Amniotic stem cell (primary cell): ENCODE data around the gene EVI5.

Experiments
- DNase-seq: peaks from one replicate; lab custom pipeline; 2025; lab: John Stamatoyannopoulos, UW

Gene EVI5

DNA sequence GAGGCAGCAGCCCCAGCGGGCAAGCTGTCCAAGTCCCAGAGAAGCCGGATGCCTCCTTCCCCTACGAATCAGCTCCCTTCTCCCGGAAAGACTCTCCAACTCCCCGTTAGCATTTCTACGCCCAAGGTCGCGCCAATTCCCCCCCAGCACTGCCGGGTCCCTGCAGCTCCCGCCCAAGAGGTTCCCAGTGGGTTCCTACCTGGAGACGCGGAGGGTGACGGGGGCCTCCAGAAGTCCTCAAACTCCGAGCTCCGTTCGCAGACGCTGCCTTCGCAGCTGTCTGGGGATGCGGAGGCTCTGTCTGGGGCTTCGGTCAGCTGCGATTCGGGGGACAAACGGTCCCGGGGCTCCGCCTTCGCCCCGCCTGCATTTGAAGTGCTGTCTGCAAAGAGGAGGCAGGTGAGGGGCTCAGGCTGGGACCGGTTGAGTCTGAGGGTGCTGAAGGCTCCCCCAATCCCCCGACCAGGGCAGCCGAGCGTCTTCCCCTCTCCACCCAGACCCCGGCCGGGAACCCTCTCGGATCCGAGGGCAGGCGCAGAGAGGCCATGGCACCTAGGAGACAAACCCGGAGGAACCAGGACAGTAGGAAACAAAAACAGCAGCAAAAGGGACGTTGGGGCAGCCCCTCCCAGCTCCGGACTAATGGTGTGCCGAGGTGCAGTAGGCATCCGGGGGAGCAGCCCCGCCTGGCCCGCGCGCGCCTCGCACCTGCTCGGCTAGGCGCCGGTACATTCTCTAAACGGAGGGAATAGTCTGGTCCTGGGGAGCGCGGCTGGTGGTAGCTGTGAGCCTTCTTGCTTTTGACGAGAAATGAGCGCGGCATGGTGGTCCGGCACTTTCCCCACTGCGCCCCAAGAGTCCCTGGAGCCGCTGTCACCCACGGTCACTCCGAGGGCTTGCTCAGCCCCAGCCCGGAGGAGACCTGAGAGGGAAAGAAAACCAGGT is 302.0 kb downstream of the EVI5 start:
- DNase-seq, result no peak

DNA sequence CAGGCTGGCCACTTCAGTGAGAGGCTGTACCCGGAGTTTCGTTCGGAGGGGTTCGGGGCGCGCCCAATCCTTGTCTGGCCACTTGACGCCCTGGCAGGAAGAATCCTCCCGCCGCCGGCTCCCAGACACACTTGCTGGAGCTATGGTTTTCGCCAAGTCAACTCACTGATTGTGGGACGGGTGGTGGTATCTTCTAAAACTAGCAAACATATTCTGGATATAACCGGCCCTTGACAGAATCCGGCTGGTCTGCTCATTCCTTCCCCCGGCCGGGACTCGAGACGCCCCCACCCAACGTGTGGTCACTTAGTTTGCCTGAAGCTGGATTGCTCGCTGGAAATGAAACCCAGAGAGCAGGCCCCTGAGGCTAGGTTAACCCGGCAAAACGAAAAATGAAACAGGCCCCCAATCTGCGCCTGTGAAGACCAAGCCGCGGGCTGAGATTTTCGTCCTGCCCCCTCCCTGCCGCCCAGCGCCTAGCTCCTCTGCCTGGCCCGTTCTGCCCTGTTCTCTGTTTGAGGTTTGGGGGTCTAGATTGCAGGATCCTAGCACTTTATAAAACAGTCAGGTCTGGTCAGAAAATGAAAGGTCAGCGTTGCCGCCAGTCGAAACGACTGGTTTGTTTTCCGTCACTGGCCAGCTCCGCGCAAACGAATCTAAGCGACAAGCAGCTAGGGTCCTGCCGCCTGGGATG is 302.8 kb downstream of the EVI5 start:
- DNase-seq, result no peak

DNA sequence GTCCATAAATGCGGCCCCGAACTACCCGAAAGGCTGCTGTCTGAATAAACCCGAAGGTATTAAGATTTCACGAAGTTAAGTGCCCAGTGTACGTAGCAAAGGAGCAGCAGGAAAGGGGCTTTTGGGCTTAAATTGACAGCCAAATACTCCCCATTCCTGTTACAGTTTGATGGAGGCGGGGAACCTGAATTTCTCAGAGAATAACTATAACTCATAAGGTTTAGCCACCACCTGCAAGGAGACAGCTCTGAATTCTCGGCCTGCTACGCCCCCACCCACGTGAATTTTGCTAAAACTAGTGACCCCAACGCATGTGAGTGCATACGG is 303.3 kb downstream of the EVI5 start:
- DNase-seq, result no peak

DNA sequence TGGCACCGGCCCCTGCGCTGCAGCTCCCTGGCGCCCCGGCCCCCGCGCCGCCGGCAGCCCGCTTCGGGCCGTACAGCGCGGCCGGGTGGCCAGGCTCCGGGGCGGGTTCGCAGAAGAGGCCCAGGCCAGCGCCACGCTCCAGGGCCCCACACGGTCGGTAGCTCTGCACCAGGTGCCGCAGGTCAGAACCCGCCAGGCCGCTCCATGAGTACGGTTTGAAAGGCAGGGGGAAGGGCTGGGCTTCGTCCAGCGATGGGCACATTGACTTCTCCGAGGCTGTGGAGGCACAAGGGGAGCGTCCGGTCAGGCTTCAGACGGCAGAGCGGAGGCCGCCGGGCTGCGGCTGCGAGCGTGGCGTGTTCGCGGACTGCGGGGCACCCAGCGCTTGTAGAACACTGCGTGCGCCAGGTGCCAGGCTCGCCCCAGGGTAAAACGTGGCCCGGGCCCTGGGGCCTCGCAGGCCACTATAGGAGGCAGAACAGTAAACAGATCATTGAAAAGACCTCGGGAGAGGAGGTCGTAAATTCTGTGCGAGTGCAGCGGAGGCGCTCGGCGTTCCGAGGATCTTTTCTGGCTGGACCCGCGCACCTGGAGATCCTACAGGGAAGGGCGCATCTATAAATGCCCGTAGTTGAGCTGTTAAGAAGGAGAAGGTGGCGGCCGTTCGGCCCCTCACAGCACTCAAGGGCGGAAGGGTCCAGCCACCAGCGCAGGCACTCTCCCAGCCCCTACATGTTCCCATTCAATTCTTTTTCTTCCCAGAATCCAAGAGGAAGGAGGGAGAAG is 303.9 kb downstream of the EVI5 start:
- no peak for DNase-seq

DNA sequence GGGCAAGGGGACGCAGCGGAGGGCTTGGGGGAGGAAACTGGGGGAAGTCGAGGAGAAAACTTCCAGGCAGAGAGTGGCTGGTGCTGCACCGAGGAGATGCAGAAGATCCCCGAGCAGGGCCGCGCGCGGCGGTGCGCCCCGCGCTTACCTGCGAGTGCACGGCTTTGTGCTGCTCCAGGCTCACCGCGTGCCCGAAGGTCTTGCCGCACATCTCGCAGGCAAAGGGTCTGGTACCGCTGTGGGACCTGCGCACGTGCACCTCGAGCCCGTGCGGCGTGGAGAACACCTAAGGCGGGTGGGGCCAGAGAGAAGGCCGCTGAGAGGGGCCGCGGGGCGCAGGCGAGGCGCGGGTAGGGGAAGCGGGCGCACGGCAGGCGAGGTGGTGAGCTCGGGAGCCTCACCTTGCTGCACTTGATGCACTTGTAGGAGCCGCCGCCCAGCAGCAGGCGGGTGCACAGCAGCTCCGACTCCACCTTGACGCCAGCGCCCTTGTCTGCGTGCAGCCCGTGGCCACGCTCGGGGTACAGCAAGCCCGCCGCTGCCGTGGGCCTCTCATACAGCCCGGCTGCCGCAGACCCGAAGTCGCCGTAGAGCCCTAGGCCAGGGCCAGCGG is 304.6 kb downstream of the EVI5 start:
- no peak for DNase-seq

DNA sequence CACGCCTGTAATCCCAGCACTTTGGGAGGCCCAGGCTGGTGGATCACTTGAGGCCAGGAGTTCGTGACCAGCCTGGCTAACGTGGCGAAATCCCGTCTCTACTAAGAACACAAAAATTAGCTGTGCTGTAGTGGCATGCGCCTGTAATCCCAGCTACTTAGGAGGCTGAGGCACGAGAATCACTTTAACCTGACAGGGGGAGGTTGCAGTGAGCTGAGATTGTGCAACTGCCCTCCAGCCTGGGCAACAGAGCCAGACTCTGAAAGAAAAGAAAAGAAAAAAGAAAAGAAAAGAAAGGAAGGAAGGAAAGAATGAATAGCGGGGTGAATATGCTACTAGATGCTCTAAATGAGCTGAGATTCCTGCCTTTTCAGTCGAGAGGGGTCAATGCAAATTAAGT is 305.3 kb downstream of the EVI5 start:
- DNase-seq, result no peak

DNA sequence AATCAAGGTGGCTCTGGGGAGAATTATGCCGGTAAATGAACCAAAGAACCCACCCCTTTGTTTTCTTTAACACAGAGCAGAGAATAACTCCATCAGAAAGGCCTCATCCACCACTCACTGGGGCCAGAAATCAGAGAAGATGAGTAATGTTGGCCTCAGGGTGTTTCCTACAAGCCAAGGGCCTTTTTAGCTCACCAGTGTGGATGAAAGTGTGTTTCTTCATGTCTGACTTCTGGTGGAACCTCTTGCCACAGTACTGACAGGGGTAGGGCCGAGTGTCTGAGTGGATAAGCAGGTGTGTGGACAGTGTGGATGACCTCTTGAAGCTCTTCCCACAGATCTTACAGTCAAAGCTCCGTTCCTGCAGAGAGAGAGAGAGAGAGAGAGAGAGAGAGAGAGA is 306.5 kb downstream of the EVI5 start:
- DNase-seq, result no peak

DNA sequence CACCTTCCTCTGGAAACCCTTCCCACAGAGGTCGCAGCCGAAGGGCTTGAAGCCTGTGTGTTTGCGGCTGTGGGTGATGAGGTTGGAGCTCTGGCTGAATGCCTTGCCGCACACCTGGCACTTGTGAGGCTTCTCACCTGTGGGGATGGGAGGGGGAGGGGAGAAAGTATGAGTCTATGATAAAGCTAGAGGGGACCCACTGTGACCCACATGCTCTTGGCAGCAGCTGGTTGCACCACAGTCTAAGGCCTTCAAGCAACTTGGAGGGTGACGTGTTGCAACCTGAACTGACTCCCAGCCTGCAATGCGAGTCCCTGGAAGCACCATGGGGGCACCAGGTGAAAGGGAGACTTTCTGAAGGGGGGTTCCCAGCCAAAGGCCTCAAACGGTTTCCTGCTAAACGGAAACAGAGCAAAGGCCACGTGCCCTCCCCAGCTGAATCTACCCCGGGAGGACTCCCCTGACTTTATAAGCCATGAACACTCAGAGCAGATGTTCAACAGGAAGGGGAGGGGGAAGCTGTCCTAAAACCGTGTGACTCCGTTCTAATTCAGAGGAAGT is 308.8 kb downstream of the EVI5 start:
- no peak for DNase-seq

DNA sequence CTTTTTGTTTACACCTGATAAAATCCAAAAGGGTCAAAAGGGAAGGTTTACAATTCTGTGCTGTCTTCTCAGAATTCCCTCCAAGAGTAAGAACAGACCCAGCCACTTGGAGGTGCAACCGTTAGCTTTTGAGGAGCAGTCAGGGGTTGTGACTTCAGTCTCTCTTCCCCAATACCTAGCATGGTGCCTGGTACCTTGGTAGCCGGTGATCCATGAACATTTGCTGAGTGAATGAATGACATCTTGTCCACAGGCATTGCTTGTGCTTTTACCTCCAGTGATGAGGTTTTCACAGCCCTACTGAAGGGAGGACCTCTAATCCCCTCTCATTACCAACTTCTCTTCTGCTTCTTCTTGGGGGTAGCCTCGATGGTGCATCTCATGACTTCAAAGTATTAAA is 309.9 kb downstream of the EVI5 start:
- no peak for DNase-seq

DNA sequence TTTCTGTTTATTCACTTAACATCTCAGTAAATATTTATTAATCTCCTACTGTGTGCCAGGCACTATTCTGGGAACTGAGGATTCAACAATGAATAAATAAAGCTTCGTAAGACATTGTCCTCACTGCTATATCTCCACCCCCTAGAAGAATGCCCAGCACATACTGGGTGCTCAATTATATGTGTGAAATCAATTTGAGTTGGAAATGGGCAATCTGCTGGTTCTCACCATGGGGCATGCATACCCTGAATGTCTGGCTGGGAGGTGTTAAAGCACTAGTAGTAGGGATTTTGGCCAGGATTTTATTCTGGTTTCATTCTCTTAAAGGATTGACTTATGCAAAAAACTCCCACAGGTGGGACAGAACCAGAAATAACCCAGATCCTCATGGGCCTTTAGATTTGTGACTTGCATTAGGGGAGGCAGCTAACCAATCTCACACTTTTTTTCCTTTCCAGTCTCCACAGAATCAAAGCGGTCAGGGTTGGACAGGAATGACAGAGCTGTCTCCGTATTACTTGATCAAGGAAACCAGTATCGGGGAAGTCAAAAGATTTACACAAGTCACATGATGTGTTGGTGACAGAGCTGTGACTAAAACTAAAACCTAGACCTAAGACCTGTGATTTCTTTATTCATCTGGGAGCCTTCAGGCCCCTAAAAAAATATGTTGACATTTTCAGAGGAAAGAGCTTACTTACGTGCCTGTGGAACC is 311.0 kb downstream of the EVI5 start:
- DNase-seq, result no peak

DNA sequence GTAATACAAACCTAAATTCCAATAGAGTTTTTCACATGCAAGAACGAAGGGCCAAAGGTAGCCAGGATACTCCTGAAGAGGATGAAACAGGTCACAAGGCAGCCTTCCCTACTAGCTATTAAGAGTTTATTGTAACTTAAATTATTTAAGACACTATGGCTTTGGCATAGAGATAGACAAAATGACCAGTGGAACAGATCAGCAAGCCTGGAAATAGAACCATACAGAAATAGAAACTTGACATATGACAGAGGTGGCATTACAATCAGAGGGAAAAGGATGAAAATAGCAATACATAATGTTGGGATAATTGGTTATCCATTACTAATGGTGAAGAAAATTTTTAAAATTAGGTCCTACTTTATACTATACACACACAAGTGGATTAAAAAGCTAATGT is 314.7 kb downstream of the EVI5 start:
- no peak for DNase-seq

DNA sequence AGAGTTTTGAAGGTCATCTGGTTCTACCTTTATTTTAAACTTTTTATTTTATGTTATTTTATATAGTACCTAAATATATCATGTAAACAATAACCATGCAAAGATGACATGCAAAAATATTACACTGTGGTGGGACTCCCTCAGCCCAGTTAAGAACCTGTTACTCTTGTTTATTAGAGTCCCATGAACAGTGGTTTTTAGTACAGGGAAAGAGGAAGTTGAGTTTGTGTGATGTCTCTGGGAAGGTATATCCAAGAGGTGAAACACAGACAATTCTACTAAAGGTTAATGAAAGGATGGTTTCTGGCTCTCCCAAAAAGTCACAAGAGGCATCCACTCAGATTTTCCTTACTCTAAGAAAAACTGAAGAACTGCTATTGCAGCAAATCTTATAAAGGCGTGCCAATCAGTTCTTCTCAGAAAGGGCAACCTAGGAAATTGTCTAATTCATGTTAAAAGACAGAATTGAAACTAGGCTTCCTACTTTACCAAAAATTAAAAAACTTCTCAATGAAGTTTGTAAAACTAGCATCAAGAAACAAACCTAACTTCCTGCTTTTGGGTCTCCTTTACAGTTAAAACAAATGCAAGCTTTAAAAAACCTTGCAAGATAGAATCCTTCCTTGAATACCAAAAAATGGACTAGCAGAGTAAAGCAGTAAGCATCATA is 318.1 kb downstream of the EVI5 start:
- DNase-seq, result no peak

DNA sequence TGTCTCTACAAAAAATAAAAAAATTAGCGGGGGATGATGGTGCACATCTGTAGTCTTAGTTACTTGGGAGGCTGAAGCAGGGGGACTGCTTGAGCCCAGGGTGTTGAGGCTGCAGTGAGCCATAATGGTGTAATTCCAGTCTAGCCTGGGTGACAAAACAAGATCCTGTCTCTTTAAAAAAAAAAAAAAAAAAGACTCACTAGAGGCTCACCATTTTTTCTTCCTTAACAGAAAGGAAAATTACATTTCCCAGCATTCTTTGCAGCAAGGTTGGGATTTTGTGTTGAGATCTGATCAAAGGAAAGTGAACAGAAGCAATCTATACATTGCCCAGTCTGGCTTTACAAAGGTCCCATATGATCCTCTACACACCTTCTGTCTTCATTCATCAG is 319.7 kb downstream of the EVI5 start:
- no peak for DNase-seq

DNA sequence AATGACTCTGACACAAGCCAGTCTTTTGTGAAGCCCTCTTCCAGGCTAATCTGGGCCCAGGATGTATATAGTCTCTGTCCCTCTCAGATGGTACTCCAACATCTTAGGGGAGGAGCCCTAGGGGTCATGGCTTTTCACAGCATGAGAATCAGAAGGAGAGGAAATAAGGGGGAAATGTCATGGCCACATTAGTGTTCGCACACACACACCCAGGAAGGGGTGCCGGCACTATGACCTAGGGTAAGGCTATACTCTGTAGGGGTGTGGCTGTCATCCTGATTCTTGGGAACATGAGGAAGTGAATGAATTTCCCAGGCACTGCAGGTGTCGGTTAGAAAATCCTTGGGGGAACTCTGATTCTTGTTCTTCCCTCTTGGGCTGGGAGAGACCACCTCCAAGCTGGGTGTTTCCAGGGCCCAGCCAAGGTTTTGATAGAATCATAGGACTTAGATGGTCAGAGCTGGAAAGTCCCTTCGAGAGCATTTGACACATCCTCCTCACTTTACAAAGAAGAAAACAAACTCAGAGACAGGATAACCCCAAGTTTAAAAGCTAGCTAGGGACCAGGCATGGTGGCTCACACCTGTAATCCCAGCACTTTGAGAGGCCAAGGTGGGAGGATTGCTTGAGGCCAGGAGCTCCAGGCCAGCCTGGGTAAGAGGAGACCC is 320.2 kb downstream of the EVI5 start:
- DNase-seq, result no peak

DNA sequence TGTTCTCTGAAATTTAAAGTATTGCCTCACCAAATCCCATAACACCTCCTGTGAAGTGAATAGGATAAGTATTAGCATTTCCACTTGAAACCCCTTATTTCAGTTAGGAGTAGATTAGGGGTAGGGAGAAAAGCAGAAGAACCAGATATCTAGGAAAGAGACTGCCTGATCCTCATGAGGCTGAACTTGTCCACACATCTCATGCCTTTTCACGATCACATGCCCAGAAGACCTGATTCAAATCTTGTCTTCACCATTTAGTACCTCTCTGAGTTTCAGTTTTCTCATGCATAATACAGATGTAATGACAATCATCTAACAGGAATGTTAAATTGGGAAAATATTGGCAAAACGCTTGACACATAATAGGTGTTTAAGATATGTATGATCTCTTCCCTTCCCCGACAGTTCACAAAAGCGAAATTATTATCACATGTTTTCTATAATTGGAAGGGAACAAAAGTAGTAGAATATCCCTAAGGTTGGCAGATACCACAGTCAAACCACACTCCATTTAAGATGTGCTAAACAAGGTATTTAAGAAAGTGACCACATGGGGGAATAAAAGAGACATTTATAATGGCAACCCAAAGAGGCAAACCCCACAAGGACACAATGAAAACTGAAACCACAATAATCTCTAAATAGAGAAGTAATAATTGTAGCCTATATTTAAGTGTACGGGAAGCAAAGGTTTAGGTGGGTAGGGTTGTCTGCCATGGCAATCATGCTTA is 323.4 kb downstream of the EVI5 start:
- no peak for DNase-seq

DNA sequence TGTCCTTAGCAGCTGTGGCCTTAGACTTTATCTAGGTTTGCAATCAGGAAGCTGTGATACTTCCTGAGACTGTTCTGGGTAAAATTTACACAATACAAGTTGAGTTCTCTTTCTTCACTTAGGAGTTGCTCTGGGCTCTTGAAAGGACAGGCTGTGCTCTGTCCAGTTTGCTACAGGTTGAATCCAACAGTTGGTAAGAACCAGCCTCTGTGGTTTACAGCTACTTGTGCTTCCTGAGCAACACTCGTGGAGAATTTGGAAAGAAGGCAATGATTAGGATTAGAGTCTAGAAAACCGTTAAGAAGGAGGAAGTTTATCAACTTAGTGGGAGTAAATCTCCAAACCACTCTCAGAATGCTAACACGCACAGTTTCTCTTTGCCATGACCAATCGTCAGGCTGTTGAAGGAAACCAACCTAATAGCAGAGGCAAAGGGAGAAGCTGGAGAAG is 325.0 kb downstream of the EVI5 start:
- DNase-seq, result no peak
